GM11168 (cell line): ENCODE results near the gene DHCR7.

Source experiments
- in situ Hi-C: fragments of 300-500 bp; cut with MboI; formaldehyde crosslinking; loops from one replicate; pipeline ENCODE4 v1.12.0; 2022; ENCODE audit warnings: low sequenced_read_pairs; ENCODE audit not compliant: unreplicated experiment

The DHCR7 gene

DNA sequence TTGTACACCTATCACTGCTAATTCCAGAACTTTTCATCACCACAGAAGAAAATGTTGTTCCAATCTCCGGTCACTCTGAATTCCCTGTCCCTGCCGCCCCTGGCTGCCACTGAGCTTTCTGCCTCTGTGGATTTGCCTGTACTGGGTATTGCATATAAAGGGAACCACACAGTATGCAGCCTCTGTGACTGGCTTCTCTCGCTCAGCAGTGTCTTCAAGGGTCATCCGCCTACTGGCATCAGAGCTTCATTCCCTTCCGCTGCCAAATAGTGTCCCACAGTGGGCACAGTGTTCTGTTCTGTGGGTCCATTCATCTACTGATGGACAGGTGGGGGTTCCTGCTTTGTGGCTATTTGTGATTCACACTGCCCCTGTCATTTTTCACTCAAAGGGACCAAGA is 5.3 kb downstream of the DHCR7 start:
- in situ Hi-C loops: loop anchor here (10.0 kb wide), 1 partner anchor 208 kb away; no protein-coding TSS in a partner anchor

DNA sequence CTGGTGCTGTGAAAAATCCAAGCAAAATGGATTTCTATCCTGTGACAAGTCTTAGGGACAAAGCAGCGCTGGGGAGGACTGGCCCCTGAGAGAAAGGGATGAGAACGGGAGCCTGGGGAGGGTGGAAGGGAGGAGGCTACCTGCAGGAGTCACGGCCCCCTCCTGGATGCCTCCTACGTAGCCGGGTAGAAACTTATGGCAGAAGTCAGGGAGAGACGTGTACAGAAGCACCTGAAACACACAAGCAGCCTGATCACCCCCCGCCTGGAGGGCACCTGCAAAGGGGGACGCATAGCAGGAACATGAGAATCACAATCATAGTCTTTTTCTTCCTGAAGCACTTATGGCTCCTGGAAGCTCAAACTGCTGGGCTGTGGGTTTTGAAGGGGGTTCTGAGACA is 6.1 kb downstream of the DHCR7 start:
- in situ Hi-C loops: loop anchor here (10.0 kb wide), 1 partner anchor 207 kb away; no protein-coding TSS in a partner anchor

DNA sequence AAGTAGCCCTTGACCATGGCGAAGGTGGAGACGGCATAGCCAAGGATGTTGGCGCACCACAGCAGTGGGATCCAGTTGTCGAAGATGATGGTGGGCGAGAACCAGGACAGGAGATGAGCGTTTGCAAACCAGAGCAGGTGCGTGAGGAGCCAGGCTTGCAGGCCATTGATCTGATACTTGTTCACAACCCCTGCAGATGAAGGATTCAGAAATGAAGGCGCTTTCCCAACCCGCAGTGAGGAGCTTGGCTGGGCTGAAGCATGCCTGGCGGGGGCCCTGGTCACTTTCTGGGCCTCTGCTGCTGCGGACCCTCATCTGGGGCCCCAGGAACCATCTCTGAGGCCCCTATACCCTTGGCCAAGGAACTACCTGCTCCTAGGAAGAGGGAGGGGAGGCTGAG is 6.9 kb downstream of the DHCR7 start:
- in situ Hi-C loops: loop anchor here (10.0 kb wide), 1 partner anchor 206 kb away; no protein-coding TSS in a partner anchor

DNA sequence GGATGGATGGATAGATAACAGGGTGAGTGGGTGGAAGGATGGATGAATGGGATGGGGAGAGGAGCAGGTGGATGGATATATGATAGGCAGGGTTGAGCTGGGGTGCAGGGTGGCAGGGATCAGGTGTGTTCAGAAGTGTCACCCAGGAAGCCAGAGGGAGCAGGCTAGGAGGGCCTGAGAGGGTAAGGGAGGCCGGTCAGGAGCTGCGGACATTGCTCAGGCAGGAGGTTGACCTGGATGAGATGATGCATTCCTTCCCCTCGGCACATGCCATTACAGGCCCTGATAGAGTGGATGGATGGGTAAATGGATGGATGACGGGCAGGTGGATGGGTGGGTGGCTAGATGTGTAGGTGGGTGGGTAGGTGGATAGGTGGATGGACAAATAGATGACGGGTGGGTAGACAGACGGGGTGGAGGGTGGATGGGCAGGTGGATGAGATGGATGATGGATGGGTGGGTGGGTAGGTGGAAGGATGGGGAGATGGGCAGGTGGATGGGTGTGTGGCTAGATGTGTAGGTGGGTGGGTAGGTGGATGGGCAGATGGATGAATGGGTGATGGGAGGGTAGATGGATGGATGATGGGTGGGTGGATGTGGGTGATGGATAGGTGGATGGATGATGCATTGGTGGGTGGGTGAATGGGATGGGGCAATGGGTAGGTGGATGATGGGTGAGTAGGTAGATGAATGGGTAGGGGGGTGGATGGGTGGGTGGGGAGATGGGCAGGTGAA is 8.0 kb downstream of the DHCR7 start:
- in situ Hi-C loops: loop anchor here (10.0 kb wide), 1 partner anchor 205 kb away; no protein-coding TSS in a partner anchor

DNA sequence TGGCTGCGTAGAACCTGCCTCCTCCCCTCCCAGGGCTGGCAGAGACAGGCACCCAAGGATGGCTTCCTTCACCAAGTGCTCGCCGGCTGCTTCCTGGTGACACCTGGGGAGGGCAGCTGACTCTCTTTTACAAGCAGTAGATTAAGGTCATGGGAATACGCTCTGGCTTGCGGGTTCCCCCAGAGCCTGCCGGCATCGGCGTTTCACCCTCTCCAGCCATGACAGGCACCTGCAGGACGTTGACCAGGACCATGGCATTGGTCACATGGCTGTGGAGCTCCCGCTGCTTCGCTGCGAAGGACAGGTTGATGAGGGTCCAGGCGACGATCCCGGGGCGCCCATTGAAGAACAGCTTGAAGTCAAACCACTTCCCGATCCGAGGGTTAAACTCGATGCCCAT is 9.5 kb downstream of the DHCR7 start:
- in situ Hi-C loops: no loop called here

DNA sequence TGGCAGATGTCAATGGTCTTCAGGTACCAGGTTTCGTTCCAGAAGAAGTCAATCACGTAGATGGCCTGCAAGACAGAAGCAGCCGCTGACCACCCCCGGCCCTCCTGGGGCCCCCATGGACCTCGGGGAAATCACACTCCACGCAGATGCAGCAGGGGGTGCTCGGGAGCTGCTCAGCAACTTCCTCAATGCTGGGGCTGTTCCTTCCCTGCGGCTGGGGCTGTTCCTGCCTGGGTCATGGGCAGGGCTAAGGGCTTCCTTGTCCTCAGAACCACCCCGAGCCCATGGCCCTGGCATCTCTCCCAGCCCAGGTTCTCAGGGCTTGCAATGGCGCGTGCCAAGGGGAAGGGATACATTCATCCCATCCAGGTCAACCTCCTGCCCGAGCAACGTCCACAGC is 10.3 kb downstream of the DHCR7 start:
- in situ Hi-C loops: no loop called here

DNA sequence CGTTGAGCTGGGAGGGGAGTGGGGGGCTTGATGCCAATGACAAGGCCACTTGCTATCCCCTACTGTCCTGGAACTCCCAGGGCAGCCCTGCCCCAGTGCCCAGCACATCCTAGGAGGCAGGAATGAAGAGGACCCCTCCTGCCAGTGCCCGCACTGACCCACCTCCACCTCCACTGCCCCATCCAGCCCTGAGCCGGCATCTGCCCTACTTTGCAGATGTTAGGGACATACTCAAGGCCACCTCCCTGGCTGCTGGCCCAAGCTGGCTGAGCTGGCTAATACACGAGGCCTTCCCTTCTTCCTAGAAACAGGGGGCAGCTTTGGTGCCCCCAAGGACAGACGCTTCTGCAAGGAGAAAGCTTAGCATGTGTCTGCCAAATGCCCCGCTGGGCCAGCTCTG is 10.8 kb downstream of the DHCR7 start:
- in situ Hi-C loops: no loop called here

DNA sequence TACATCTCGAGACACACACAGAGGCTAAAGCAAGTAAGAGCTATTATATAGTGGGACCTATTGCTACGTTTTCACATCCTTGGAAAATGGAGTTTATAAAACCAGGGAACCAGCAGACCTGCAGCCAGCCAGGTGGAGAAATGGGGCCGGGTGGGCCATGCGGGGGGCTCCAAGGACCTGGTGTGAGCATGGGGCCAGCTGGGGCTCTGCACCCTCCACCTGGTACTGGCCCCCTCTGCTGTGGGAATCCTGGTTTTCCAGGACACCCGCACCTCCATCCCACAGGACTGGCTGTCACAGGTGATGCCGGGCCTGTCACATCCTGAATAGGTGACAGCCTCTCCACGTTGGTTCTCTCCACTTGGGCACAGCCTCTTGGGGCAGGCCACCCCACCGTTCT is 11.3 kb downstream of the DHCR7 start:
- in situ Hi-C loops: no loop called here

DNA sequence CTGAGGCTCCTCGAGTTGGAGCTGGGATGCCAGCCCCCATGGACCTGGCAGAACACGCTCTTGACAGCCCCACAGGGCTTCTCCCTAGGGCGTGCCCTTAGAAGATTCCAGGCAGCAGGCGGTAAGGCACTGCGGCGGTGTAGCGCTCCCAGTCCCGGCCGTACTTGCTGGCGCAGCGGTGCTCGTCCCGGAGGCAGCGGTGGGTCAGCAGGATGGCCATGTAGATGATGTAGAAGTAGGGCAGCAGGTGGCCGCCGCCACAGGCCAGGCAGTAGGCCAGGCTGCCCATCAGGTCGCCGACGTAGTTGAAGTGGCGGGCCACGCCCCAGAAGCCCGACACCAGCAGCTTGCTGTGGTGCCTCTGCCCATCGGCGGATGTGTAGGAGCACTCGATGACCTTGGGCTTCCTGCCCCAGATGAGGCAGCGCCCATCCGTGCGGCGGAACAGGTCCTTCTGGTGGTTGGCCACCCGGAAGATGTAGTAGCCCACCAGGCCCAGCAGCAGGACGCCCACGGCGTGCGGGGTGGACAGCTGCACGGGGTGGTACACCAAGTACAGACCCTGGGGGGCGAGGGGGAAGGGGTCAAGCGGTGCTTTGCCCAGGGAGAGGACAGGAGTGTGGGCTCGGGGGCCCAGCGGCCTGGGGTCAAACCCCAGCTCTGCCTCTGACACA is 12.8 kb downstream of the DHCR7 start:
- in situ Hi-C loops: no loop called here

DNA sequence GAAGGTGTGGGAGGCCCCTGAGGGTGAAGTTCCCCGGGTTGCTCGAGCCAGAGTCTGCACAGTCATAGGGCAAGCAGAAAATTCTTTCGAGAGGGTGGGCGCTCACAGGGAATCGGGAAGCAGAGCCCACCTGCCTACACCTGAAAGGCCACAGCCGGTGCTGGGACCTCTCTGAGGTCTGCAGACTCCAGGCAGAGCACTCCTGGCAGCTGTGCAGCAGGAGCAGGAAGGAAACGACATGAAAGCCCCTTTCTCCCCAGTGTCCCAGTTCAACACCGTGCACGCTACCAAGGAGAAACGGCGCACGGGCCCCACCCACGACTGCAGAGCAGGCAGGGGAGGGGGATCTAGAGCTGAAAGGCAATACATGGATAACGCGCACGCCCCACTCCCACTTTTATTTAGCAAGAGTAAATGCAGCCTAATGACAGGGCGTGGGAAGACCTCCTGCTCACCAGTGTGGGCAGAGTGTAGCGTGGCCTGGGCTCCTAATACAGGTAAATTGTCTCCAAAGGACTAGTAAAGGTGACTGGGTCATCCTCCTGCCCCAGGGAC is 13.5 kb downstream of the DHCR7 start:
- in situ Hi-C loops: no loop called here

DNA sequence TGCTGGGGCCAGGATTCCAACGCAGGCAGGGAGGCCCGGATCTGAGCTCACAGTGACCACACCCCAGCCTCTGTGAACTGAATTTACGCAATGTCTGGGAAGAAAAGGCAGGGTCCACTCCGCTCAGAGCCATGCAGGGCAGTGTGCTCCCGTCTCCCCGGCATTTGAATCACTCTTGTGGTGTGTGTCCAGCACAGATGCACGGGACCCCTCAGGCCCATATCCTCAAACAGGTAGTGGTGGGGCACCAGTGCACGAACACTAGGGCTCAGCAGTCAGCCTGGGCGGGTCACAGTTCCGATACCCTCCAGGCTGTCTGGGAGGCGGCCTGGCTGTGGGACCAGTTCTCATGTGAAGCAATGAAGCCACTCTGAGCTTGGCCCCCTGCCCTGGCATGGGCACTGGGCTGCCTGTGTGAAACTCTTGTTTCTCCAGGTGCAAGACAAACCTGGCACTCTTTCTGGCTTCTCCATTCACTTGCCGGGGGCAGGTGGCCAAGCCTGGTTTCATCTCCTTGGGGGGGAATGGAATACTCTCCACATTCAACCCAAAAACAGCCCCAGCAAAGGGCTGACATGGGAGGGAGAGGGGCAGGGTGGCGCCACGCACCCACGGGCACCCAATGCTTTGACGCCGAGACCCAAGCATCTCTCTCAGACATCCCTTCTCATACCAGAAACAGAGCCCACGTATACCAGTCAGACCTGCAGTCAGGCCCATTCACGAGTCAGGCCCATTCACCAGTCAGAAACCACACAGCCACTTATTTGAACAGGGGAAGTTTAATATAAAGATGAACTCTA is 14.3 kb downstream of the DHCR7 start:
- in situ Hi-C loops: no loop called here

DNA sequence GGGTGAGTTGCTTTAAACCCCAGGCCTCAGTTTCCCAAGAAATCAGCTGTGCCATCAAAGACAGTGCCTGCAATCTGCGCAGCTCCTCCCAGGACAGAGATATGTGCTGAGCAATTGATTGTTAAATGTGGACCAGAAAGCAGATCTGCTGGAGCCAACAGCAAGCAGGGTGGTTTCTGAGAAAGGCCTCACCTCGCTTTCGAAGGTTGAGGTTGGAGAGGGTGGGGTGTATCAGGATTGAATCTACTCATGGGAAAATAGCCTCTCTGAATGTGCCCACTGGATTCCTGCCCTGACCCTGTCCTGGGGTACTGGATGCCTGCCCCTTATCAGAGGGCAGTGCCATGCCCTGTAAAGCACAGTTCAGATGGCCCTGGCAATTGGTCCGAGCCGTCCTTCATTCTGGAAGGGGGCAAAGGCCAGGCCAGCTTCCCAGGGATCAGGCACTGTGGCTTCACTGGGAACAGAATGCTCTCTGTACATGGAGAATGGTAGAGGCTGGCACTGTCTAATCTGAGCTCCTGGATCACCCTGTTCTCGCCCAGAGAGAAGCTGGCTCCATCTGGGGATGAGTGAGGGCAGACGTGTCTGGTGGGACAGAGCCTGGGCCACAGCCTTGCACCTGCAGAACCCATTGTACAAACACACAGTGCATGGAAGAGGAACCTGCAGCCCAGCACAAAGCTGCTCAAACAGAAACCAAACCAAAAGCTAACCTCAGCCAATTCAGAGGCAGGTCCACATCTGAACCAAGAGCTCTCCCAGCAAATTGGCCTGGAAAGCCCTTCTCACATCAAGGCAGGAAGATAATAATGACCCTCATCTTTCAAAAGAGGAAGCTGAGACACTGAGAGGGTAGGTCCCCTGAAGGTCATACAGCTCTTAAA is 15.2 kb downstream of the DHCR7 start:
- in situ Hi-C loops: no loop called here

DNA sequence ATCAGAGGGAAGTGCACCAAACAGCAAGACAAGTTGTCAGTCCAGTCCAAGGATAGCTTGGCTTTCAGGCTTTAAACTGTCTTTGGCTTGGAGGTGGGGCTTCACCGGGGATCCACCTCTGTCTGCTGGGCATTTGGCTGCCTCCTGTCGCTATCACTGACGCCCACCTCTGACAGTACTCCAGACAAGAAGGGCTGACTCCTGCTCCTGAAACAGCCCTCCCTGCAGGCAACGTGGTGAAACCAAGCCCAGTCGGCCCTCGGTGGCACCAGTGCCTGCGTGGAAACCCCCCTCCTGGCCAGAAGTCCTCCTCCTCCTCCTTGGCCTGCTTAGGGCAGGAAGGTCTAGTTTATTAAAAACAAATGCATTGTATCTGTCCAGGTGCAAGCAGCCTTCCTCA is 16.9 kb downstream of the DHCR7 start:
- in situ Hi-C loops: no loop called here

DNA sequence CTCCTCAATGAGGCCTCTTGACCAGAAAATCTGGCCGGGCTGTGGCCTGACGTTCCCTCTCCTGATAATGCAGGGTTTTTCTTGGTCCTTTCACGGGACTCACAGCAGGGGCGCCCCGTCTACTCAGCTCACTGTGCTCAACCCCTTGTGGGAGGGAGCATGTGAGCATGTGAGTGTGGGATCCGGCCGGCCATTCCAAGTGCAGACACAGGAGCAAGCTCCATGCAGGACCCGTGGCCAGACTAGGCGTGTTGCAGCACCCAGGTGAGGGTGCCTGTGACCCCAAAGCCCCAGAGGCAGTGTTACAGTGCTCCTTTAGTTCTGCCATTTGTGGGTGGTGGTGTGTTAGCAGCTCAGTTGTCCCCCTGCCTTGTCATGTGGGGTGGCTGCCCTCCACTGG is 18.0 kb downstream of the DHCR7 start:
- in situ Hi-C loops: no loop called here

DNA sequence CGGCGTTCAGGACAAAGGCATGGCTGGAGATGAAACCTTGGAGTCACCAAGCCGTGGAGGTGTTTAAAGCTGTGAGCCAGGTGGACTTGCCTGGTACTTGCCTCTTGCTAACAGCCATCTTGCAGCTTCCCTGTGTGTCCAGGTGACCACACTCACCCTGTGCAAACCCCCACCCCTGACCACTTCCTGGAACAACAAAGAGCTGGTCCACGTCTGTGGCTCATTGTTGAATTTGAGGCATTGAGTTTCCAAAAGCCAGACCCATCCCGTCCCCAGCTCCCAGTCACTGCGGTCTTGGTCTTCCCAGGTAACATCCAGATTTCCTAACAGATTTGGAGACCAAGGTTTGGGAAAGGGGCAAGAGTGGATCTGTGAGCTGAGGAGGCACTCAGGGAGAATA is 18.5 kb downstream of the DHCR7 start:
- in situ Hi-C loops: no loop called here

DNA sequence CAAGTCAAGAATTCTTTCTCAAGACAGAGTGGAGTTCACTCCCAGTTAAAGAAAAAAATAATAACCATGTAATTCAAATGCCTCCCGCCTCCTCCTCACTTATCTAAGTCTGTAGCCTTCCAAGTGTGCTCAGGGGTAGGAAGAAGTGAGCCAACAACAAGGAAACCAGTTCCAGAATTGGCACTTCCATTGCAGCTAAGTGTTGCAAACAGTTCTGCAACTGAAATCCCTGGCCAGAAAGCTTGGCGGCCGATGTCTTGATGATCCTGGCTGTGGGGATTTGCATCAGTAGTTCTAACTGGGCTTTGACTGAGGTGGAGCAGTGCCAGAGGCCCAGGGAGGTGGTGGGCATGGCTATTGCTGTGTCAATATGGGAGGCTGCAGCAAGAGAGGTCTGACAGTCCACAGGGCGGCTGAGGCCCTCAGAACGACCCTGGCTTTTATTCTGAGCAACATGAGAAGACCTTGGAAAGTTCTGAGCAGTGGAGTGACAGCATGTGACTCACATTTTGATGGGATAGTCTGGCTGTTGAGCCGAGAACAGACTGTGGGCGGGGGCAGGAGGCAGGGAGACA is 19.2 kb downstream of the DHCR7 start:
- in situ Hi-C loops: no loop called here

DNA sequence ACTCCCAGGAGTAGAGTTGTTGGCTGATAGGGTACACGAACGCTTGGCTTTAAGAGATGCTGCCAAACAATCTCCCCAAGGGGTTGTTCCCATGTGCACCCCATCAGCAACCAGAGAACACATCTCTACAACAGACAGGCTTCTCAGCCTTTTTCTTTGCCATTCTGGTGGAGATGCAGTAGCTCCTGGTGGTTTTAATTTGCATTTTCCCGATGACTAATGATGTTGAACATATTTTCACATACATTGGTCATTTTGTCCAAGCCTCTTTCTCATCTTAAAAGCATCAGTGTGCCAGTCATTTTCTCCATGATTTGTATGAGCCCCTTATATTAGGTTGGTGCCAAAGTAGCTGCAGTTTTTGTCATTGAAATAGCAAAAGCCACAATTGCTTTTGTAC is 21.8 kb downstream of the DHCR7 start:
- in situ Hi-C loops: no loop called here

DNA sequence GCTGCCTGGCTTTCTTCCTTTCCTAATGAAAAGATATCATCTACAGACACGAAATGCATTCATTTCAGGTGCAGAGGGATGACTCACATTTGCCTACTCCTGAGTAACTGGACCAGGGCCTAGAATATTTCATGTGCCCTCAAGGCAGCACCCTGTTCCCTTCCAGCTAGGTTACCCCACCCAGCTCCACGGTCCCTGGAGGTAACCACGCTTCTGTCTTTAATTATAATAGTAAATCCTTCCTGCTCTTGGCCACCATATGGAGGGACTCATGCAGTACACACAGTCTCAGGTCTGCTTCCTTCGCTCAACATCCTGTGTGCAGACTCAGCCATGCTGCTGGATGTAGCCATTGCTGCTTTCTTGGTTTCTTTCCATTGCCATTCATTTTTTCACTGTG is 22.3 kb downstream of the DHCR7 start:
- in situ Hi-C loops: no loop called here

DNA sequence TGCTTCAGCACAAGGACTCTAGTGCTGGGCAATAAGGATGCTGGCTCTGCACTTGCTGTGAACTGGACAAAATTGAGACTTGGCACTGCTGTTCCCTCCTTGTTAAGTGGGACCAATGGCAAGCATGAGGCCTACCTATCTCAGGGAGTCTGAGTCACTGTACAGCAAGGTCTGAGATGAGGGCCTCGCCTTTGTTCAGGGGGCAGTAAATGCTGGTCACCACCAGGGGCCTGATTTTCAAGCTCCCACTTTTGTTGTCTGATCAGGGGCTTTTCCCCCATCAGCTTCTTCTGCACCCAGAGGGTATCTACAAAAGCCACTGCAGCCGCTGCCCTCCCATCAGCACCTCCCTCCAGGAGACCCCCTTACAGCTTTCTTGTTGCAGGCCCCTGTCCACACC is 22.8 kb downstream of the DHCR7 start:
- in situ Hi-C loops: no loop called here
